ENCODE data around the gene PPP1R9B. TPM values are rescaled to one million over a fixed set of nuclear protein-coding genes. Genes with fewer than 3 reads are reported as not detected.

PPP1R9B gene
- total and polyA plus RNA-seq, 2 of the 8 experiments (the other 6 are each of a cell fraction or from before 2014, with no cell fraction given), result 5.2 to 13.1 TPM

DNA sequence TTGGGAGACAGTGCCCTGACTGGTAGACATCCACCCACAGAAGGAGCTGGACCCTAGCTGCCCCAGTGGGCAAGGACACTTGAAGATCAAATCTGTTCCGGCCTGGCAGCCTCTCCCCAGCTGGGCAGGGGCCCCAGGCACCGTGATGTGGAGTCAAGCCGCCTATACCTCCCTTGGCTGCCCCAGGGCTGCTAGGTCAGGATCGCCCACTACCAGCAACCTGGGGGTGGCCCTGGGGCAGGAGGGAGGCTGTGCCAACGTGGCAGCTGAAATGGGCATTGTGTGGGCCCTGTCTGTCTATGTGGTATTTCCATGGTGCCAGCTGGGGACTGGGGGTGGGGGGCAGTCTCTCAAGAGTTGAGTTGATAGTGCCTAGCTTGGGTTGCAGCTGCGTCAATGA, 54.4 kb downstream of the PPP1R9B start:
- CTCF ChIA-PET (ENCODE audit: partially characterized antibody), result interaction anchor here (0.5 to 15.7 kb wide), 6 partner anchors 9 to 1331 kb away, joined by 3 to 412 read pairs (median 4); no protein-coding TSS in a partner anchor
- TF ChIP-seq POLR2A (IDR thresholded peaks at IDR 0.05; ENCODE audit: control extremely low read depth in 1 of 2, low read depth in 2 of 2, low read length in 2 of 2) (no peak), CHD2 (IDR thresholded peaks at IDR 0.05; ENCODE audit: low read length) (no peak), TCF12 (IDR thresholded peaks at IDR 0.05; ENCODE audit: low read depth, low read length) (no peak), YY1 (IDR thresholded peaks at IDR 0.05; ENCODE audit: low read depth, low read length) (no peak), BACH1 (IDR thresholded peaks at IDR 0.05; ENCODE audit: low read length) (no peak), CBX5 (IDR thresholded peaks at IDR 0.05; ENCODE audit: low read depth, low read length) (no peak), HDAC2 (IDR thresholded peaks at IDR 0.05; ENCODE audit: borderline replicate concordance in 1 of 2, low read depth in 2 of 2, low read length in 2 of 2) (no peak), GTF2F1 (IDR thresholded peaks at IDR 0.05; ENCODE audit: borderline replicate concordance, low read depth, low read length) (no peak), EP300 (IDR thresholded peaks at IDR 0.05; ENCODE audit: borderline replicate concordance in 1 of 2, low read depth in 2 of 2, low read length in 2 of 2) (no peak), POLR2AphosphoS5 (IDR thresholded peaks at IDR 0.05; ENCODE audit: low read depth, low read length) (no peak), TAF7 (optimal IDR thresholded peaks at IDR 0.05; ENCODE audit: borderline replicate concordance, low read depth, low read length) (no peak), NANOG (IDR thresholded peaks at IDR 0.05; ENCODE audit: insufficient read depth, low read depth, low read length, poor library complexity, severe bottlenecking) (no peak), TBP (IDR thresholded peaks at IDR 0.05; ENCODE audit: low read depth, low read length) (no peak)
- TF ChIP-seq, protein P1, sequence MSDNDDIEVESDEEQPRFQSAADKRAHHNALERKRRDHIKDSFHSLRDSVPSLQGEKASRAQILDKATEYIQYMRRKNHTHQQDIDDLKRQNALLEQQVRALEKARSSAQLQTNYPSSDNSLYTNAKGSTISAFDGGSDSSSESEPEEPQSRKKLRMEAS (IDR thresholded peaks at IDR 0.05), result no peak

More for the DNA sequence above, 54.4 kb downstream of the PPP1R9B start:
- no peaks in the 10 kb centered on the region for H4K20me1 ChIP-seq (replicated peaks in 1 of 2; ENCODE audit: control insufficient read depth in 1 of 2, insufficient read depth in 2 of 2, low read length in 2 of 2)
- no peak overlapping the region; the same call in 1 of the 2 replicates for H4K8ac ChIP-seq (ENCODE audit: extremely low read depth, insufficient read depth, low read length)
- H3K4me3 ChIP-seq (ENCODE audit: extremely low read depth in 1 of 4, insufficient read depth in 2 of 4, low read depth in 3 of 4, low read length in 4 of 4), result peak overlapping the region; percentile 76 to 92 (median 82)
- H2AFZ ChIP-seq (ENCODE audit: low read length), result no peak overlapping the region
- peak overlapping the region; percentile 91 for H3K4me2 ChIP-seq (ENCODE audit: insufficient read depth in 1 of 2, low read depth in 2 of 2, low read length in 2 of 2)
- H3K4ac ChIP-seq (replicated peaks; ENCODE audit: insufficient read length, low read depth, low read length), result no peak overlapping the region
- no peak overlapping the region for H3K56ac ChIP-seq (replicated peaks; ENCODE audit: insufficient read length, low read depth, low read length)
- H2BK120ac ChIP-seq (replicated peaks; ENCODE audit: low read depth, low read length), result no peak overlapping the region
- H2AK5ac ChIP-seq (ENCODE audit: low read depth, low read length), result no peak overlapping the region
- peak overlapping the region; percentile 27; the same call in 1 of the 2 replicates for H2BK12ac ChIP-seq (ENCODE audit: low read depth, low read length)
- peaks cover 0 to 9% (median 0%) of the 10 kb centered on the region in 4 experiments; a peak in 1 of 8 replicates for H3K36me3 ChIP-seq (ENCODE audit: control insufficient read depth in 2 of 4, insufficient read depth in 4 of 4, low read length in 3 of 4)
- no peak overlapping the region for H2BK20ac ChIP-seq (ENCODE audit: low read length)
- no peak overlapping the region for H4K91ac ChIP-seq (replicated peaks; ENCODE audit: insufficient read length, low read length)
- POLR2A ChIA-PET (ENCODE audit: partially characterized antibody), result interaction anchor here (1.2 to 1.3 kb wide), 2 partner anchors 15 to 56 kb away, joined by 3 to 6 read pairs; no protein-coding TSS in a partner anchor
- H3K27me3 ChIP-seq (replicated peaks in 1 of 4; ENCODE audit: control insufficient read depth in 3 of 4, extremely low read depth in 1 of 4, insufficient read depth in 3 of 4, low read length in 3 of 4), result peaks cover 0 to 3% (median 0%) of the 10 kb centered on the region in 4 experiments; a peak in 3 of 7 replicates
- 64% methylated on average over 6 of the region's 6 CpGs; no CpG with 5 or more reads in 1 of the 2 experiments for WGBS, 2 experiments (ENCODE audit: extremely low coverage in 1 of 2, insufficient coverage in 1 of 2, insufficient read length in 1 of 2, insufficient replicate concordance in 2 of 2, low coverage in 1 of 2, low lambda C conversion rate in 2 of 2, missing lambda C conversion rate in 1 of 2)
- no peak overlapping the region for H3K14ac ChIP-seq (ENCODE audit: insufficient read length)
- no peak overlapping the region; the same call in 1 of the 2 replicates for H3K18ac ChIP-seq (ENCODE audit: extremely low read depth, low read length)
- H3K9ac ChIP-seq (replicated peaks in 1 of 4; ENCODE audit: extremely low read depth in 1 of 4, low read depth in 3 of 4, low read length in 3 of 4), result no peak overlapping the region; a peak in 1 of 7 replicates
- H2BK15ac ChIP-seq (ENCODE audit: low read length), result no peak overlapping the region
- peaks cover 0 to 13% (median 9%) of the 10 kb centered on the region in 4 experiments; a peak in 6 of 7 replicates for H3K4me1 ChIP-seq (replicated peaks in 1 of 4; ENCODE audit: control insufficient read depth in 3 of 4, insufficient read depth in 4 of 4, low read length in 3 of 4)
- peaks cover 0 to 4% of the 10 kb centered on the region in 2 experiments; a peak in 1 of 4 replicates for H3K79me2 ChIP-seq (ENCODE audit: control insufficient read depth in 1 of 2, insufficient read depth in 2 of 2, low read length in 2 of 2)
- no peaks in the 10 kb centered on the region for H3K9me3 ChIP-seq (ENCODE audit: insufficient read depth in 2 of 2, low read depth in 1 of 2, low read length in 1 of 2)
- FAIRE-seq, result no peak
- peaks cover 3% of the 10 kb centered on the region for H3K79me1 ChIP-seq (ENCODE audit: low read depth, low read length)
- DNase-seq (ENCODE audit: low read depth in 1 of 2, low spot score in 2 of 2), result no peak
- no peak overlapping the region for H3K23ac ChIP-seq (ENCODE audit: insufficient read length)
- H3K27ac ChIP-seq (ENCODE audit: low read depth, low read length), result no peak overlapping the region
- no peak overlapping the region for H4K5ac ChIP-seq (ENCODE audit: insufficient read length, low read depth, low read length)
- peaks cover 14% of the 10 kb centered on the region for H3K23me2 ChIP-seq (ENCODE audit: low read depth, low read length)
- peak overlapping the region; percentile 44; the same call in 1 of the 2 replicates for H2BK5ac ChIP-seq (ENCODE audit: low read depth, low read length)
